ENCODE results near the gene WDR17.

The WDR17 gene

GRCh38 chr4:176195184-176195978 is 129.7 kb downstream of the WDR17 start, which contains the start of gene SPATA4:
TSS of gene SPATA4 (minus strand) at chr4:176195585. CDS start at chr4:176195562, 23 bp downstream.
- peak; percentile 96 for DNase-seq
- no peaks in the 10 kb centered on the region for H3K36me3 ChIP-seq
- peak within 1 kb of the TSS; percentile 76 for H3K4me3 ChIP-seq (ENCODE audit: low read depth, low read length)
- no peak for TF ChIP-seq CTCF (IDR thresholded peaks at IDR 0.05; ENCODE audit: low read depth, low read length)
- H3K9me3 ChIP-seq, result no peaks in the 10 kb centered on the region
- H3K4me1 ChIP-seq, result peaks cover 8% of the 10 kb centered on the region
- H3K27me3 ChIP-seq, result no peaks in the 10 kb centered on the region

- no peak for TF ChIP-seq CTCF (IDR thresholded peaks at IDR 0.05; ENCODE audit: low read depth, low read length)
- no peak for DNase-seq
- Histone ChIP-seq H3K27me3 (no peaks in the 10 kb centered on the region), H3K9me3 (no peaks in the 10 kb centered on the region), H3K4me1 (no peaks in the 10 kb centered on the region), H3K36me3 (no peaks in the 10 kb centered on the region), H3K4me3 (ENCODE audit: low read depth, low read length) (no peak overlapping the region)
Measured at GRCh38 chr4:176198316-176198903, 132.8 kb downstream of the WDR17 start.

- H3K4me3 ChIP-seq (ENCODE audit: low read depth, low read length), result no peak overlapping the region
- H3K27me3 ChIP-seq, result no peaks in the 10 kb centered on the region; the same call in 1 of the 2 replicates
- H3K9me3 ChIP-seq, result no peaks in the 10 kb centered on the region
- no peaks in the 10 kb centered on the region for H3K36me3 ChIP-seq
- no peaks in the 10 kb centered on the region for H3K4me1 ChIP-seq
- no peak for DNase-seq
- no peak for TF ChIP-seq CTCF (IDR thresholded peaks at IDR 0.05; ENCODE audit: low read depth, low read length)
Measured at GRCh38 chr4:176205299-176205698, 139.7 kb downstream of the WDR17 start.

- Histone ChIP-seq H3K4me1 (no peaks in the 10 kb centered on the region), H3K9me3 (no peaks in the 10 kb centered on the region), H3K36me3 (no peaks in the 10 kb centered on the region), H3K27me3 (no peaks in the 10 kb centered on the region; the same call in 1 of the 2 replicates), H3K4me3 (ENCODE audit: low read depth, low read length) (no peak overlapping the region)
- DNase-seq, result no peak
- TF ChIP-seq CTCF (IDR thresholded peaks at IDR 0.05; ENCODE audit: low read depth, low read length), result no peak
Measured at GRCh38 chr4:176207839-176208238, 142.2 kb downstream of the WDR17 start.

- Histone ChIP-seq H3K4me1 (no peaks in the 10 kb centered on the region), H3K9me3 (no peaks in the 10 kb centered on the region), H3K27me3 (no peaks in the 10 kb centered on the region; the same call in 1 of the 2 replicates), H3K4me3 (ENCODE audit: low read depth, low read length) (no peak overlapping the region), H3K36me3 (no peaks in the 10 kb centered on the region)
- no peak for TF ChIP-seq CTCF (IDR thresholded peaks at IDR 0.05; ENCODE audit: low read depth, low read length)
- DNase-seq, result no peak
Measured at GRCh38 chr4:176209535-176209934, 143.9 kb downstream of the WDR17 start.

- Histone ChIP-seq H3K36me3 (no peaks in the 10 kb centered on the region), H3K4me1 (no peaks in the 10 kb centered on the region), H3K4me3 (ENCODE audit: low read depth, low read length) (no peak overlapping the region), H3K27me3 (no peaks in the 10 kb centered on the region; the same call in 1 of the 2 replicates), H3K9me3 (no peaks in the 10 kb centered on the region)
- TF ChIP-seq CTCF (IDR thresholded peaks at IDR 0.05; ENCODE audit: low read depth, low read length), result no peak
- no peak for DNase-seq
Measured at GRCh38 chr4:176210101-176210500, 144.5 kb downstream of the WDR17 start.

Measured in BE2C (cell line).